CMK (cell line): ENCODE results near the gene ABCC4.

ENCODE experiments used
- DNase-seq: peaks from one replicate; pipeline ENCODE4 v3.0.0-alpha.2; 2010; ENCODE audit warnings: low read depth

Gene ABCC4

GRCh38 chr13:95049772-95050171, 251.5 kb downstream of the ABCC4 start:
- DNase-seq: no peak

- no peak for DNase-seq
Observed at GRCh38 chr13:95044452-95045205, 256.6 kb downstream of the ABCC4 start.

GRCh38 chr13:95039415-95039814, 261.8 kb downstream of the ABCC4 start:
- no peak for DNase-seq

GRCh38 chr13:95038949-95039348, 262.3 kb downstream of the ABCC4 start:
- DNase-seq: no peak

- DNase-seq: no peak
Observed at GRCh38 chr13:95035311-95036109, 265.7 kb downstream of the ABCC4 start.

GRCh38 chr13:95033890-95034289, 267.4 kb downstream of the ABCC4 start:
- DNase-seq: no peak

GRCh38 chr13:95032121-95032520, 269.1 kb downstream of the ABCC4 start:
- DNase-seq: no peak

- DNase-seq: no peak
Observed at GRCh38 chr13:95030821-95031343, 270.4 kb downstream of the ABCC4 start.

- no peak for DNase-seq
Observed at GRCh38 chr13:95027638-95028037, 273.6 kb downstream of the ABCC4 start.

GRCh38 chr13:95025116-95025515, 276.1 kb downstream of the ABCC4 start:
- DNase-seq: no peak

- DNase-seq: no peak
Observed at GRCh38 chr13:95023405-95023804, 277.8 kb downstream of the ABCC4 start.

GRCh38 chr13:95020298-95020987, 280.8 kb downstream of the ABCC4 start:
- DNase-seq: no peak

- no peak for DNase-seq
Observed at GRCh38 chr13:95019886-95020285, 281.4 kb downstream of the ABCC4 start.

- DNase-seq: no peak
Observed at GRCh38 chr13:95007322-95007721, 293.9 kb downstream of the ABCC4 start.

GRCh38 chr13:95005300-95005699, 296.0 kb downstream of the ABCC4 start:
- no peak for DNase-seq

- DNase-seq: no peak
Observed at GRCh38 chr13:95003019-95003813, 298.0 kb downstream of the ABCC4 start.

- no peak for DNase-seq
Observed at GRCh38 chr13:95002126-95002525, 299.1 kb downstream of the ABCC4 start.

GRCh38 chr13:94999871-95000270, 301.4 kb downstream of the ABCC4 start:
- DNase-seq: no peak

GRCh38 chr13:94997126-94997525, 304.1 kb downstream of the ABCC4 start:
- no peak for DNase-seq

- DNase-seq: no peak
Observed at GRCh38 chr13:94996445-94996844, 304.8 kb downstream of the ABCC4 start.

- DNase-seq: no peak
Observed at GRCh38 chr13:94994506-94994905, 306.7 kb downstream of the ABCC4 start.

- DNase-seq: no peak
Observed at GRCh38 chr13:94993616-94994015, 307.6 kb downstream of the ABCC4 start.
